BLaER1 treated with 17β-estradiol and CSF1 and Interleukin-3, amounts not matched to agents 10 nM and 100 nM (cell line): ENCODE results near the gene DSG4.
A peak's percentile ranks its signal among the peaks of the same experiment; 100 is the strongest.

Experiments
- H3K27ac ChIP-seq, 11 experiments: shearing (Covaris generic); formaldehyde crosslinking; 2 replicates each; pipeline ENCODE4 v1.8.1; 2022
- H3K27me3 ChIP-seq, 11 experiments: shearing (Covaris generic); formaldehyde crosslinking; 2 replicates each; pipeline ENCODE4 v1.8.1; 2022
- H3K36me3 ChIP-seq, 11 experiments: shearing (Covaris generic); formaldehyde crosslinking; 2 replicates each; pipeline ENCODE4 v1.8.1; 2022
- H3K4me1 ChIP-seq, 10 experiments: shearing (Covaris generic); formaldehyde crosslinking; 2 replicates each; pipeline ENCODE4 v1.8.1; 2022
- H3K4me2 ChIP-seq, 11 experiments: shearing (Covaris generic); formaldehyde crosslinking; 2 replicates each; pipeline ENCODE4 v1.8.1; 2022
- H3K4me3 ChIP-seq, 10 experiments: shearing (Covaris generic); formaldehyde crosslinking; 2 replicates each; pipeline ENCODE4 v1.8.1; 2022
- H3K9ac ChIP-seq, 11 experiments: shearing (Covaris generic); formaldehyde crosslinking; 2 replicates each; pipeline ENCODE4 v1.8.1; 2022
- H3K9me3 ChIP-seq, 11 experiments: shearing (Covaris generic); formaldehyde crosslinking; replicated peaks in 1 of 11; 2 replicates each; pipeline ENCODE4 v1.8.1; 2022
- H4K20me1 ChIP-seq, 11 experiments: shearing (Covaris generic); formaldehyde crosslinking; 2 replicates each; pipeline ENCODE4 v1.8.1; 2022
- Cebpa-rat ChIP-seq, 11 experiments: shearing (Covaris generic); IDR thresholded peaks; 2 replicates each; pipeline ENCODE4 v1.8.1; 2022

DSG4 gene

GRCh38 chr18:31373641-31374040 is 2.9 kb upstream of the DSG4 start:
- Histone ChIP-seq H3K4me1 (no peaks in the 10 kb centered on the region), H3K36me3 (no peaks in the 10 kb centered on the region), H3K4me3 (no peak overlapping the region), H3K27me3 (no peaks in the 10 kb centered on the region), H3K9me3 (no peaks in the 10 kb centered on the region), H3K4me2 (no peak overlapping the region), H3K9ac (no peak overlapping the region), H3K27ac (no peak overlapping the region), H4K20me1 (no peaks in the 10 kb centered on the region)
- no peak for TF ChIP-seq Cebpa-rat (IDR thresholded peaks at IDR 0.05)

GRCh38 chr18:31380912-31381311 is 4.3 kb downstream of the DSG4 start:
- Histone ChIP-seq H3K27ac (no peak overlapping the region), H3K4me3 (no peak overlapping the region), H3K36me3 (no peaks in the 10 kb centered on the region), H3K4me2 (no peak overlapping the region), H3K9ac (no peak overlapping the region), H3K4me1 (no peaks in the 10 kb centered on the region), H3K27me3 (no peaks in the 10 kb centered on the region), H3K9me3 (no peaks in the 10 kb centered on the region), H4K20me1 (no peaks in the 10 kb centered on the region)
- no peak for TF ChIP-seq Cebpa-rat (IDR thresholded peaks at IDR 0.05)

GRCh38 chr18:31382107-31382506 is 5.5 kb downstream of the DSG4 start:
- no peak overlapping the region for H3K9ac ChIP-seq
- H3K9me3 ChIP-seq, result no peaks in the 10 kb centered on the region
- no peak for TF ChIP-seq Cebpa-rat (IDR thresholded peaks at IDR 0.05)
- no peak overlapping the region for H3K4me3 ChIP-seq
- no peak overlapping the region for H3K27ac ChIP-seq
- peaks cover 0 to 4% (median 0%) of the 10 kb centered on the region in 10 experiments; a peak in 1 of 20 replicates for H3K4me1 ChIP-seq
- H3K4me2 ChIP-seq, result no peak overlapping the region
- H3K27me3 ChIP-seq, result no peaks in the 10 kb centered on the region
- no peaks in the 10 kb centered on the region for H3K36me3 ChIP-seq
- H4K20me1 ChIP-seq, result no peaks in the 10 kb centered on the region

- Histone ChIP-seq H3K4me3 (no peak overlapping the region), H3K36me3 (no peaks in the 10 kb centered on the region), H3K27me3 (no peaks in the 10 kb centered on the region), H3K4me2 (0 out of 22 replicates have a peak overlapping the region, but pooled peaks of 1 of the 11 experiments have one; percentile 11), H3K4me1 (peaks cover 0 to 4% (median 0%) of the 10 kb centered on the region in 10 experiments; a peak in 1 of 20 replicates), H3K9ac (no peak overlapping the region), H3K27ac (no peak overlapping the region), H4K20me1 (no peaks in the 10 kb centered on the region), H3K9me3 (no peaks in the 10 kb centered on the region)
- no peak for TF ChIP-seq Cebpa-rat (IDR thresholded peaks at IDR 0.05)
Measured at GRCh38 chr18:31386741-31387140, 10.2 kb downstream of the DSG4 start.

- Histone ChIP-seq H3K27ac (no peak overlapping the region), H3K27me3 (no peaks in the 10 kb centered on the region), H3K4me2 (no peak overlapping the region), H3K9ac (no peak overlapping the region), H4K20me1 (no peaks in the 10 kb centered on the region), H3K9me3 (no peaks in the 10 kb centered on the region), H3K36me3 (no peaks in the 10 kb centered on the region), H3K4me3 (no peak overlapping the region), H3K4me1 (peaks cover 0 to 6% (median 2%) of the 10 kb centered on the region in 10 experiments; a peak in 3 of 20 replicates)
- TF ChIP-seq Cebpa-rat (IDR thresholded peaks at IDR 0.05), result no peak
Measured at GRCh38 chr18:31393286-31393685, 16.7 kb downstream of the DSG4 start.

- TF ChIP-seq Cebpa-rat (IDR thresholded peaks at IDR 0.05), result no peak
- no peaks in the 10 kb centered on the region for H3K36me3 ChIP-seq
- no peak overlapping the region for H3K4me3 ChIP-seq
- no peaks in the 10 kb centered on the region for H3K9me3 ChIP-seq
- no peak overlapping the region for H3K9ac ChIP-seq
- no peaks in the 10 kb centered on the region for H3K27me3 ChIP-seq
- H4K20me1 ChIP-seq, result no peaks in the 10 kb centered on the region
- peak overlapping the region in 4 of 11 experiments; percentile 3 to 23 (median 9); a peak in 4 of 22 replicates for H3K4me2 ChIP-seq
- peaks cover 0 to 6% (median 2%) of the 10 kb centered on the region in 10 experiments; a peak in 3 of 20 replicates for H3K4me1 ChIP-seq
- no peak overlapping the region for H3K27ac ChIP-seq
Measured at GRCh38 chr18:31396796-31397612, 20.4 kb downstream of the DSG4 start.

- H3K27me3 ChIP-seq, result no peaks in the 10 kb centered on the region
- no peaks in the 10 kb centered on the region for H3K9me3 ChIP-seq
- H3K4me1 ChIP-seq, result peaks cover 0 to 6% (median 2%) of the 10 kb centered on the region in 10 experiments; a peak in 3 of 20 replicates
- no peak overlapping the region for H3K4me2 ChIP-seq
- no peak overlapping the region for H3K4me3 ChIP-seq
- no peak for TF ChIP-seq Cebpa-rat (IDR thresholded peaks at IDR 0.05)
- no peak overlapping the region for H3K9ac ChIP-seq
- H4K20me1 ChIP-seq, result no peaks in the 10 kb centered on the region
- no peaks in the 10 kb centered on the region for H3K36me3 ChIP-seq
- H3K27ac ChIP-seq, result no peak overlapping the region
Measured at GRCh38 chr18:31398191-31398590, 21.6 kb downstream of the DSG4 start.

GRCh38 chr18:31399306-31400032 is 22.9 kb downstream of the DSG4 start:
- Histone ChIP-seq H3K27me3 (no peaks in the 10 kb centered on the region), H3K9me3 (no peaks in the 10 kb centered on the region), H3K4me2 (no peak overlapping the region), H4K20me1 (no peaks in the 10 kb centered on the region), H3K9ac (no peak overlapping the region), H3K27ac (no peak overlapping the region), H3K4me3 (no peak overlapping the region), H3K36me3 (no peaks in the 10 kb centered on the region), H3K4me1 (peaks cover 0 to 6% (median 2%) of the 10 kb centered on the region in 10 experiments; a peak in 3 of 20 replicates)
- TF ChIP-seq Cebpa-rat (IDR thresholded peaks at IDR 0.05), result no peak

GRCh38 chr18:31401156-31402025 is 24.8 kb downstream of the DSG4 start:
- H3K9ac ChIP-seq, result no peak overlapping the region

More at GRCh38 chr18:31401156-31402025, 24.8 kb downstream of the DSG4 start:
- TF ChIP-seq Cebpa-rat (IDR thresholded peaks at IDR 0.05), result no peak
- Histone ChIP-seq H3K36me3 (no peaks in the 10 kb centered on the region), H3K4me2 (no peak overlapping the region), H3K4me1 (peaks cover 0 to 6% (median 2%) of the 10 kb centered on the region in 10 experiments; a peak in 3 of 20 replicates), H3K27me3 (no peaks in the 10 kb centered on the region), H4K20me1 (no peaks in the 10 kb centered on the region), H3K4me3 (no peak overlapping the region), H3K9me3 (no peaks in the 10 kb centered on the region), H3K27ac (no peak overlapping the region)
